B cell (primary cell): ENCODE measurements around the gene MAP3K4. TPM values are rescaled to one million over a fixed set of nuclear protein-coding genes. Genes with fewer than 3 reads are reported as not detected.

Source experiments
- ATAC-seq: fragments of 200-7000 bp; cut with Tn5 transposase; one replicate; pipeline ENCODE4 v1.10.0; 2021; ENCODE audit warnings: low read depth, mild to moderate bottlenecking, moderate number of reproducible peaks, moderate library complexity
- CTCF ChIA-PET: fragments of 350-600 bp; sonication (Branson Sonifier 250); formaldehyde crosslinking; loops from one replicate; lab custom pipeline; 2021; ENCODE audit warnings: antibody characterized with exemption, inconsistent platforms; lab: Charles Lee
- POLR2A ChIA-PET: fragments of 350-600 bp; sonication (Branson Sonifier 250); formaldehyde crosslinking; loops from one replicate; lab custom pipeline; 2021; ENCODE audit warnings: antibody characterized with exemption; lab: Charles Lee
- DNase-seq: peaks from one replicate; pipeline ENCODE4 v3.0.0; 2013
- H2AFZ ChIP-seq: 2 replicates; pipeline ENCODE4 v1.6.1; 2012; ENCODE audit warnings: mild to moderate bottlenecking, low read depth, low read length; ENCODE audit not compliant: insufficient read depth, poor library complexity, severe bottlenecking
- H3K27ac ChIP-seq, 2 donors: 1 replicate in 1 of 2; 2 replicates in 1 of 2; pipeline ENCODE4 v1.5.1; 2012 to 2013; ENCODE audit warnings: low read length in 2 of 2, mild to moderate bottlenecking in 2 of 2, moderate library complexity in 1 of 2
- H3K27me3 ChIP-seq, 4 experiments: fragments of 200-600 bp in 1 of 4; sonication (generic) in 1 of 4; replicated peaks in 1 of 4; 1 replicate in 2 of 4; 2 replicates in 2 of 4; pipeline versions ENCODE4 v1.6.1 to v1.7.0; 2013 to 2016; ENCODE audit warnings: low read length in 3 of 4, mild to moderate bottlenecking in 2 of 4, mixed read lengths in 1 of 4, moderate library complexity in 1 of 4; ENCODE audit not compliant: insufficient read depth in 4 of 4, control insufficient read depth in 3 of 4; ENCODE audit errors: control extremely low read depth in 1 of 4
- H3K36me3 ChIP-seq, 2 experiments: replicated peaks in 1 of 2; 1 replicate in 1 of 2; 2 replicates in 1 of 2; pipeline versions ENCODE4 v1.6.1 to v1.7.1; 2013; ENCODE audit warnings: low read length in 1 of 2; ENCODE audit not compliant: insufficient read depth in 2 of 2, control insufficient read depth in 1 of 2; ENCODE audit errors: control extremely low read depth in 1 of 2, extremely low read depth in 1 of 2
- H3K4me1 ChIP-seq, 2 donors: fragments of 200-600 bp in 1 of 2; sonication (generic) in 1 of 2; 1 replicate in 1 of 2; 2 replicates in 1 of 2; pipeline versions ENCODE4 v1.5.1 to v1.6.1; 2013 to 2017; ENCODE audit warnings: low read length in 2 of 2; ENCODE audit not compliant: control insufficient read depth in 2 of 2, insufficient read depth in 2 of 2
- H3K4me2 ChIP-seq: replicated peaks from 2 replicates; pipeline ENCODE3; 2012; ENCODE audit warnings: mild to moderate bottlenecking, low read depth, low read length; ENCODE audit not compliant: poor library complexity, severe bottlenecking
- H3K4me3 ChIP-seq, 5 experiments: fragments of 200-600 bp in 1 of 5; sonication (generic) in 1 of 5; 1 replicate in 3 of 5; 2 replicates in 2 of 5; pipeline versions ENCODE4 v1.5.1 to v1.7.0; 2011 to 2016; ENCODE audit warnings: low read length in 4 of 5, mild to moderate bottlenecking in 4 of 5, low read depth in 2 of 5, control low read depth in 1 of 5, moderate library complexity in 1 of 5; ENCODE audit not compliant: insufficient read depth in 1 of 5; ENCODE audit errors: control extremely low read depth in 1 of 5, extremely low read depth in 1 of 5
- H3K79me2 ChIP-seq: fragments of 200-600 bp; sonication (generic); one replicate; pipeline ENCODE4 v1.6.0; 2016; ENCODE audit warnings: low read length; ENCODE audit not compliant: control insufficient read depth, insufficient read depth
- H3K9ac ChIP-seq: fragments of 200-600 bp; sonication (generic); 2 replicates; pipeline ENCODE4 v1.6.1; 2017; ENCODE audit warnings: mild to moderate bottlenecking, low read length, moderate library complexity
- H3K9me3 ChIP-seq, 3 donors: one replicate each; pipeline versions ENCODE4 v1.6.1 to v1.7.1; 2013; ENCODE audit warnings: low read length in 2 of 3; ENCODE audit not compliant: control insufficient read depth in 2 of 3, insufficient read depth in 1 of 3; ENCODE audit errors: control extremely low read depth in 1 of 3
- H4K20me1 ChIP-seq: 2 replicates; pipeline ENCODE4 v1.6.0; 2012; ENCODE audit warnings: mild to moderate bottlenecking, low read length; ENCODE audit not compliant: insufficient read depth, control insufficient read depth, poor library complexity, severe bottlenecking
- H3K27ac Mint-ChIP-seq: one replicate; pipeline ENCODE4 v1.8.0; 2021; ENCODE audit warnings: mixed read lengths
- H3K27me3 Mint-ChIP-seq: one replicate; pipeline ENCODE4 v1.8.0; 2021; ENCODE audit warnings: mixed read lengths
- H3K4me1 Mint-ChIP-seq: one replicate; pipeline ENCODE4 v1.8.0; 2021; ENCODE audit warnings: mixed read lengths
- H3K4me3 Mint-ChIP-seq: one replicate; pipeline ENCODE4 v1.8.0; 2021; ENCODE audit warnings: mixed read lengths
- H3K9me3 Mint-ChIP-seq: one replicate; pipeline ENCODE4 v1.8.0; 2022; ENCODE audit warnings: mixed read lengths; ENCODE audit not compliant: insufficient read depth
- CTCF ChIP-seq: fragments of 200-600 bp; IDR thresholded peaks from one replicate; pipeline ENCODE4 v1.8.0; 2022; ENCODE audit warnings: antibody characterized with exemption, mild to moderate bottlenecking
- EZH2 ChIP-seq: IDR thresholded peaks from 2 replicates; pipeline ENCODE4 v1.6.1; 2012; ENCODE audit warnings: borderline replicate concordance, low read depth, mild to moderate bottlenecking, moderate library complexity, low read length; ENCODE audit not compliant: insufficient read depth, poor library complexity, severe bottlenecking
- WGBS: methylation state at CpG from one replicate; pipeline ENCODE4 v1.1.5; 2013; ENCODE audit warnings: missing lambda C conversion rate; ENCODE audit not compliant: insufficient coverage; 5-methylcytosine and 5-hydroxymethylcytosine counted together
- intact Hi-C: fragments of 100-400 bp; cut with micrococcal nuclease; formaldehyde crosslinking; loops from one replicate; pipeline ENCODE4 v1.10.0; 2022
- polyA plus RNA-seq: library from polyadenylated mRNA; depleted of rRNA; stranded (reverse); fragments of >200 nt; gene quantifications from 2 replicates; pipeline ENCODE4 v1.2.3, GENCODE V29; 2012
- total RNA-seq, 2 donors: library from RNA; stranded (reverse); fragments of 120-200 nt in 1 of 2; gene quantifications; 1 replicate in 1 of 2; 2 replicates in 1 of 2; pipeline versions ENCODE4 v1.2.3 to v1.2.4, GENCODE V29; 2013 to 2022

The MAP3K4 gene
- total and polyA plus RNA-seq, 2 donors (not counting 1 experiment from before 2014, with no cell fraction given): 24.4 to 105 TPM

- 95% methylated on average over 7 of the region's 7 CpGs for WGBS
- Histone ChIP-seq H3K36me3 (peaks cover 2 to 59% of the 10 kb centered on the region in 2 experiments), H3K27ac (no peak overlapping the region), H3K4me3 (no peak overlapping the region), H2AFZ (no peak overlapping the region), H4K20me1 (peaks cover 20% of the 10 kb centered on the region), H3K9ac (no peak overlapping the region), H3K27me3 (no peaks in the 10 kb centered on the region), H3K9me3 (no peaks in the 10 kb centered on the region), H3K4me1 (no peaks in the 10 kb centered on the region), H3K4me2 (no peak overlapping the region), H3K79me2 (peaks cover 24% of the 10 kb centered on the region)
- no peak overlapping the region for H3K27ac Mint-ChIP-seq
- intact Hi-C loops: no loop called here
- H3K4me1 Mint-ChIP-seq: peaks cover 4% of the 10 kb centered on the region
- no peak for TF ChIP-seq CTCF
- TF ChIP-seq EZH2: no peak
- no peaks in the 10 kb centered on the region for H3K27me3 Mint-ChIP-seq
- H3K4me3 Mint-ChIP-seq: no peak overlapping the region
- H3K9me3 Mint-ChIP-seq: no peaks in the 10 kb centered on the region
- ATAC-seq (no peak), DNase-seq (no peak)
- ChIA-PET POLR2A (interaction anchor here (0.6 kb wide), 1 partner anchor 75 kb away, joined by 10 read pairs; no protein-coding TSS in a partner anchor), CTCF (interaction anchor here (0.5 kb wide), 1 partner anchor 150 kb away, joined by 3 read pairs; no protein-coding TSS in a partner anchor)
Observed at GRCh38 chr6:161041274-161041673, 49.7 kb downstream of the MAP3K4 start.

GRCh38 chr6:161044335-161044734 is 52.8 kb downstream of the MAP3K4 start:
- CTCF ChIA-PET: no interaction called here
- Histone ChIP-seq H3K4me2 (no peak overlapping the region), H3K27me3 (no peaks in the 10 kb centered on the region), H4K20me1 (peaks cover 14% of the 10 kb centered on the region), H3K4me1 (no peaks in the 10 kb centered on the region), H2AFZ (no peak overlapping the region), H3K4me3 (no peak overlapping the region), H3K36me3 (peaks cover 2 to 43% of the 10 kb centered on the region in 2 experiments), H3K9me3 (no peaks in the 10 kb centered on the region), H3K9ac (no peak overlapping the region), H3K79me2 (peaks cover 14% of the 10 kb centered on the region), H3K27ac (no peak overlapping the region)
- WGBS: 100% methylated on average over 1 of the region's 2 CpGs
- peaks cover 4% of the 10 kb centered on the region for H3K4me1 Mint-ChIP-seq
- H3K27ac Mint-ChIP-seq: no peak overlapping the region
- H3K4me3 Mint-ChIP-seq: no peak overlapping the region
- no peaks in the 10 kb centered on the region for H3K9me3 Mint-ChIP-seq
- ATAC-seq: no peak
- POLR2A ChIA-PET: no interaction called here
- intact Hi-C loops: no loop called here
- no peak for DNase-seq
- TF ChIP-seq CTCF (no peak), EZH2 (no peak)
- no peaks in the 10 kb centered on the region for H3K27me3 Mint-ChIP-seq
